ENCODE results near the gene SLC9A9.

SLC9A9 gene

GRCh38 chr3:143586576-143586975 lies 261.7 kb downstream of the SLC9A9 start:
- no peak for DNase-seq

GRCh38 chr3:143585720-143586456 lies 262.4 kb downstream of the SLC9A9 start:
- no peak for DNase-seq

- DNase-seq = no peak
Measured at GRCh38 chr3:143584474-143584873, 263.8 kb downstream of the SLC9A9 start.

- no peak for DNase-seq
Measured at GRCh38 chr3:143581972-143582722, 266.1 kb downstream of the SLC9A9 start.

GRCh38 chr3:143578810-143579435 lies 269.3 kb downstream of the SLC9A9 start:
- DNase-seq = no peak

GRCh38 chr3:143576568-143577270 lies 271.5 kb downstream of the SLC9A9 start:
- DNase-seq = no peak

- no peak for DNase-seq
Measured at GRCh38 chr3:143574933-143575332, 273.3 kb downstream of the SLC9A9 start.

- DNase-seq = no peak
Measured at GRCh38 chr3:143573610-143574303, 274.5 kb downstream of the SLC9A9 start.

GRCh38 chr3:143571548-143571947 lies 276.7 kb downstream of the SLC9A9 start:
- no peak for DNase-seq

GRCh38 chr3:143567823-143568222 lies 280.4 kb downstream of the SLC9A9 start:
- no peak for DNase-seq

- no peak for DNase-seq
Measured at GRCh38 chr3:143565951-143566350, 282.3 kb downstream of the SLC9A9 start.

GRCh38 chr3:143563786-143564185 lies 284.5 kb downstream of the SLC9A9 start:
- no peak for DNase-seq

- DNase-seq = no peak
Measured at GRCh38 chr3:143562789-143563188, 285.5 kb downstream of the SLC9A9 start.

GRCh38 chr3:143559296-143559695 lies 289.0 kb downstream of the SLC9A9 start:
- DNase-seq = no peak

GRCh38 chr3:143552851-143553250 lies 295.4 kb downstream of the SLC9A9 start:
- no peak for DNase-seq

- DNase-seq = no peak
Measured at GRCh38 chr3:143551761-143552160, 296.5 kb downstream of the SLC9A9 start.

- DNase-seq = no peak
Measured at GRCh38 chr3:143548861-143549497, 299.3 kb downstream of the SLC9A9 start.

- DNase-seq = no peak
Measured at GRCh38 chr3:143548393-143548792, 299.9 kb downstream of the SLC9A9 start.

- no peak for DNase-seq
Measured at GRCh38 chr3:143538577-143538981, 309.7 kb downstream of the SLC9A9 start.

- DNase-seq = no peak
Measured at GRCh38 chr3:143538061-143538460, 310.2 kb downstream of the SLC9A9 start.

- no peak for DNase-seq
Measured at GRCh38 chr3:143536817-143537535, 311.3 kb downstream of the SLC9A9 start.

Data from activated CD4-positive, alpha-beta T cell treated with anti-CD3 and anti-CD28 coated beads, Interleukin-2, amount 50 U/mL, for 4 hours (primary cell).